ENCODE measurements around the gene LTBP2. TPM values are rescaled to one million over a fixed set of nuclear protein-coding genes. Genes with fewer than 3 reads are reported as not detected.

The LTBP2 gene
- total and polyA plus RNA-seq, 2 of the 13 experiments (the other 11 are each of a cell fraction or from before 2014, with no cell fraction given), result 0.20 to 0.41 TPM

DNA sequence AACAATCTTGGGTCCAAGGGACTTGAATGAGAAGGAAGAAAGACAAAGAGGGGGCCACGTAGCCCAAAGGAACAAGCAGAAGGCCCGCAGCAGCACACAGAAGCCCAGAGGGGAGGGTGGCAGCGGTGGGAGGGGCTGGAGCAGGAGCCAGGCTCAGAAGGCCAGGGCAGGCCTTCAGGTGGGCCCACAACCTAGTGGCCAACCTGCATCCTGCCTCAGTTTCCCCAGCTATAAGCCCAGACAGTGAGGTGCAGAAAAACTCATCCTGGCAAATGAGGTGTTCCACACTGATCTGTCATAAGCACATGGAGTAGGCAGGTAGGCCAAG lies 34.1 kb downstream of the LTBP2 start (continued):
- TF ChIP-seq, protein P1, sequence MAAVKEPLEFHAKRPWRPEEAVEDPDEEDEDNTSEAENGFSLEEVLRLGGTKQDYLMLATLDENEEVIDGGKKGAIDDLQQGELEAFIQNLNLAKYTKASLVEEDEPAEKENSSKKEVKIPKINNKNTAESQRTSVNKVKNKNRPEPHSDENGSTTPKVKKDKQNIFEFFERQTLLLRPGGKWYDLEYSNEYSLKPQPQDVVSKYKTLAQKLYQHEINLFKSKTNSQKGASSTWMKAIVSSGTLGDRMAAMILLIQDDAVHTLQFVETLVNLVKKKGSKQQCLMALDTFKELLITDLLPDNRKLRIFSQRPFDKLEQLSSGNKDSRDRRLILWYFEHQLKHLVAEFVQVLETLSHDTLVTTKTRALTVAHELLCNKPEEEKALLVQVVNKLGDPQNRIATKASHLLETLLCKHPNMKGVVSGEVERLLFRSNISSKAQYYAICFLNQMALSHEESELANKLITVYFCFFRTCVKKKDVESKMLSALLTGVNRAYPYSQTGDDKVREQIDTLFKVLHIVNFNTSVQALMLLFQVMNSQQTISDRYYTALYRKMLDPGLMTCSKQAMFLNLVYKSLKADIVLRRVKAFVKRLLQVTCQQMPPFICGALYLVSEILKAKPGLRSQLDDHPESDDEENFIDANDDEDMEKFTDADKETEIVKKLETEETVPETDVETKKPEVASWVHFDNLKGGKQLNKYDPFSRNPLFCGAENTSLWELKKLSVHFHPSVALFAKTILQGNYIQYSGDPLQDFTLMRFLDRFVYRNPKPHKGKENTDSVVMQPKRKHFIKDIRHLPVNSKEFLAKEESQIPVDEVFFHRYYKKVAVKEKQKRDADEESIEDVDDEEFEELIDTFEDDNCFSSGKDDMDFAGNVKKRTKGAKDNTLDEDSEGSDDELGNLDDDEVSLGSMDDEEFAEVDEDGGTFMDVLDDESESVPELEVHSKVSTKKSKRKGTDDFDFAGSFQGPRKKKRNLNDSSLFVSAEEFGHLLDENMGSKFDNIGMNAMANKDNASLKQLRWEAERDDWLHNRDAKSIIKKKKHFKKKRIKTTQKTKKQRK (IDR thresholded peaks at IDR 0.05; ENCODE audit: low read length), result no peak

DNA sequence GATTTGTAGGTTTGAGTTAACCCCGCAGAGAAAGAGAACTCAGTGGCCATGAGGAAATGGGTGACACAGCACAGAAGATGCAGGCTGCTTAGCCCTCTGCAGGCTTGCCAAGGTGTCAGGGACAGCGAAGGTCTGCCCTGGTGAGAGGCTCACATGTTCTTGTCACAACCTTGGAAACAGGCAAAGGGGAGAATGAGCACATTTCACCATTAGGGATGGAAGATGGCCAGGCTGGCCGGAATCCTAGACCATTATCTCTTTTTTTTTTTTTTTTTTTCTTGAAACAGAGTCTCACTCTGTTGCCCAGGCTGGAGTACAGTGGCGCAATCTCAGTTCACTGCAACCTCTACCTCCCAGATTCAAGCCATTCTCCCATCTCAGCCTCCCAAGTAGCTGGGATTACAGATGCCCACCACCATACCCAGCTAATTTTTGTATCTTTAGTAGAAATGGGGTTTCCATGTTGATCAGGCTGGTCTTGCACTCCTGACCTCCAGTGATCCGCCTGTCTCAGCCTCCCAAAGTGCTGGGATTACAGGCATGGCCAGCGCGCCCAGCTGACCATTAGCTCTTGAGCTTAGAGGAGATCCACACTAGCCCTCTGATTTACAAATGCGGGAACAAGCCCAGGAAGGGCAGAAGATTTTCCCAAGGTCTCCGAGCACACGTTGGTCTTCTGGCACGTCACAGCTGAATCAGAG lies 34.6 kb downstream of the LTBP2 start:
- no peak for ATAC-seq
- intact Hi-C loops (cut with micrococcal nuclease; ENCODE audit: unreplicated experiment) (no loop called here), in situ Hi-C loops (cut with HindIII; ENCODE audit: extremely low pct_ligation_motif_present, low pct_unique_long_range_greater_than_20kb) (no loop called here)
- Histone ChIP-seq H3K9ac (ENCODE audit: insufficient read depth, low read depth, low read length) (no peak overlapping the region), H3K4me2 (ENCODE audit: low read depth, low read length) (no peak overlapping the region), H2AFZ (ENCODE audit: low read length) (no peak overlapping the region), H3K4me3 (replicated peaks in 1 of 3; ENCODE audit: insufficient read depth in 1 of 3, low read depth in 2 of 3, low read length in 3 of 3) (no peak overlapping the region), H3K79me2 (ENCODE audit: insufficient read depth, low read length) (no peaks in the 10 kb centered on the region), H3K27me3 (ENCODE audit: control insufficient read depth in 1 of 2, insufficient read depth in 2 of 2, low read length in 2 of 2) (peaks cover 0 to 9% of the 10 kb centered on the region in 2 experiments; a peak in 2 of 5 replicates), H3K4me1 (ENCODE audit: insufficient read depth, low read length) (no peaks in the 10 kb centered on the region), H3K27ac (ENCODE audit: extremely low read length, insufficient read depth, low read length) (no peak overlapping the region), H3K36me3 (replicated peaks in 1 of 2; ENCODE audit: control insufficient read depth in 1 of 2, insufficient read depth in 2 of 2, low read length in 2 of 2) (no peaks in the 10 kb centered on the region), H4K20me1 (ENCODE audit: insufficient read depth, low read length) (no peaks in the 10 kb centered on the region), H3K9me3 (ENCODE audit: low read length) (no peaks in the 10 kb centered on the region)
- POLR2A ChIA-PET, result no interaction called here
- DNase-seq (ENCODE audit: low spot score), result no peak
- no TSS peak for BruUV-seq (replicated peaks)
- CTCF ChIA-PET (ENCODE audit: low intra/inter-chr PET ratio, low total read pairs), result no interaction called here
- no peak for FAIRE-seq
- WGBS (ENCODE audit: low lambda C conversion rate), result 53% methylated on average over 11 of the region's 11 CpGs
- no peak for TF ChIP-seq THYN1 (CRISPR knock-in tag; IDR thresholded peaks at IDR 0.05; ENCODE audit: borderline replicate concordance, low read depth)
- no peak for TF ChIP-seq ZFYVE20 (CRISPR knock-in tag; IDR thresholded peaks at IDR 0.05; ENCODE audit: borderline replicate concordance, low read depth)
- TF ChIP-seq FOSL2 (CRISPR knock-in tag; IDR thresholded peaks at IDR 0.05), result no peak
- TF ChIP-seq THAP11 (CRISPR knock-in tag; IDR thresholded peaks at IDR 0.05), result no peak
- TF ChIP-seq ZNF782 (CRISPR knock-in tag; IDR thresholded peaks at IDR 0.05; ENCODE audit: borderline replicate concordance), result no peak
- TF ChIP-seq MAZ (IDR thresholded peaks at IDR 0.05; ENCODE audit: borderline replicate concordance, low read depth, low read length), result no peak
- no peak for TF ChIP-seq MAZ (CRISPR knock-in tag; IDR thresholded peaks at IDR 0.05; ENCODE audit: low read depth)
- no peak for TF ChIP-seq ZNF530 (CRISPR knock-in tag; IDR thresholded peaks at IDR 0.05; ENCODE audit: low read depth)
- TF ChIP-seq HCFC1 (IDR thresholded peaks at IDR 0.05; ENCODE audit: low read depth, low read length), result no peak
- TF ChIP-seq, protein P2, sequence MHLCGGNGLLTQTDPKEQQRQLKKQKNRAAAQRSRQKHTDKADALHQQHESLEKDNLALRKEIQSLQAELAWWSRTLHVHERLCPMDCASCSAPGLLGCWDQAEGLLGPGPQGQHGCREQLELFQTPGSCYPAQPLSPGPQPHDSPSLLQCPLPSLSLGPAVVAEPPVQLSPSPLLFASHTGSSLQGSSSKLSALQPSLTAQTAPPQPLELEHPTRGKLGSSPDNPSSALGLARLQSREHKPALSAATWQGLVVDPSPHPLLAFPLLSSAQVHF (CRISPR knock-in tag; IDR thresholded peaks at IDR 0.05), result no peak
- TF ChIP-seq ZNF720 (CRISPR knock-in tag; IDR thresholded peaks at IDR 0.05), result no peak
- no peak for TF ChIP-seq KDM4B (CRISPR knock-in tag; IDR thresholded peaks at IDR 0.05)
- TF ChIP-seq ZNF253 (CRISPR knock-in tag; IDR thresholded peaks at IDR 0.05; ENCODE audit: borderline replicate concordance), result no peak
- TF ChIP-seq BORCS8-MEF2B (CRISPR knock-in tag; IDR thresholded peaks at IDR 0.05), result no peak
- TF ChIP-seq, protein P3, sequence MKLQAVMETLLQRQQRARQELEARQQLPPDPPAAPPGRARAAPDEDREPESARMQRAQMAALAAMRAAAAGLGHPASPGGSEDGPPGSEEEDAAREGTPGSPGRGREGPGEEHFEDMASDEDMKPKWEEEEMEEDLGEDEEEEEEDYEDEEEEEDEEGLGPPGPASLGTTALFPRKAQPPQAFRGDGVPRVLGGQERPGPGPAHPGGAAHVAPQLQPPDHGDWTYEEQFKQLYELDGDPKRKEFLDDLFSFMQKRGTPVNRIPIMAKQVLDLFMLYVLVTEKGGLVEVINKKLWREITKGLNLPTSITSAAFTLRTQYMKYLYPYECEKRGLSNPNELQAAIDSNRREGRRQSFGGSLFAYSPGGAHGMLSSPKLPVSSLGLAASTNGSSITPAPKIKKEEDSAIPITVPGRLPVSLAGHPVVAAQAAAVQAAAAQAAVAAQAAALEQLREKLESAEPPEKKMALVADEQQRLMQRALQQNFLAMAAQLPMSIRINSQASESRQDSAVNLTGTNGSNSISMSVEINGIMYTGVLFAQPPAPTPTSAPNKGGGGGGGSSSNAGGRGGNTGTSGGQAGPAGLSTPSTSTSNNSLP (IDR thresholded peaks at IDR 0.05; ENCODE audit: low read depth, low read length), result no peak
- no peak for TF ChIP-seq SALL2 (CRISPR knock-in tag; IDR thresholded peaks at IDR 0.05)

All from HepG2 (cell line).